Suprapubic skin (tissue), 4 donors: ENCODE measurements around the gene SASH1. TPM values are rescaled to one million over a fixed set of nuclear protein-coding genes. Genes with fewer than 3 reads are reported as not detected.

ENCODE experiments used
- DNase-seq, 2 donors: peaks; one replicate each; pipeline ENCODE4 v3.0.0-alpha.2; 2019; ENCODE audit warnings: low spot score in 2 of 2
- H3K27ac ChIP-seq: fragments of 200-600 bp; sonication (generic); one replicate; pipeline ENCODE4 v1.5.1; 2019
- H3K27me3 ChIP-seq: fragments of 200-600 bp; sonication (generic); one replicate; pipeline ENCODE4 v1.5.1; 2019
- H3K36me3 ChIP-seq: fragments of 200-600 bp; sonication (generic); one replicate; pipeline ENCODE4 v1.5.1; 2019
- H3K4me1 ChIP-seq: fragments of 200-600 bp; sonication (generic); one replicate; pipeline ENCODE4 v1.5.1; 2019
- H3K4me3 ChIP-seq: fragments of 200-600 bp; sonication (generic); one replicate; pipeline ENCODE4 v1.5.1; 2019; ENCODE audit warnings: mild to moderate bottlenecking
- H3K9me3 ChIP-seq: fragments of 200-600 bp; sonication (generic); one replicate; pipeline ENCODE4 v1.5.1; 2019
- EP300 ChIP-seq: sonication (generic); formaldehyde crosslinking; IDR thresholded peaks from one replicate; pipeline ENCODE4 v1.6.1; 2017; ENCODE audit warnings: antibody characterized with exemption
- POLR2A ChIP-seq, 2 donors: fragments of 450-650 bp; IDR thresholded peaks; one replicate each; pipeline ENCODE4 v1.6.1; 2017; ENCODE audit warnings: antibody characterized with exemption in 2 of 2, mild to moderate bottlenecking in 2 of 2, moderate library complexity in 2 of 2
- POLR2AphosphoS5 ChIP-seq, 3 donors: sonication (generic); formaldehyde crosslinking; IDR thresholded peaks; one replicate each; pipeline ENCODE4 v1.6.1; 2017; ENCODE audit warnings: antibody characterized with exemption in 3 of 3
- whole genome bisulfite sequencing: methylation state at CpG from one replicate; pipeline ENCODE4 v1.1.5; 2018; 5-methylcytosine and 5-hydroxymethylcytosine counted together
- total RNA-seq, 4 donors: library from RNA; depleted of rRNA; stranded (reverse); fragments of >200 nt; gene quantifications; one replicate each; pipeline ENCODE4 v1.1.0, GENCODE V29; 2016
- TF ChIP-seq, protein P1 (sequence below), 2 donors: fragments of 200-600 bp in 1 of 2; fragments of 450-650 bp in 1 of 2; sonication (generic) in 1 of 2; IDR thresholded peaks; one replicate each; pipeline ENCODE4 v1.5.1; 2016 to 2019; ENCODE audit warnings: antibody characterized with exemption in 2 of 2, mild to moderate bottlenecking in 1 of 2, moderate library complexity in 1 of 2

The SASH1 gene
- total RNA-seq, 4 donors from 2014 or later = 59.1 to 139 (median 77.1) TPM

DNA sequence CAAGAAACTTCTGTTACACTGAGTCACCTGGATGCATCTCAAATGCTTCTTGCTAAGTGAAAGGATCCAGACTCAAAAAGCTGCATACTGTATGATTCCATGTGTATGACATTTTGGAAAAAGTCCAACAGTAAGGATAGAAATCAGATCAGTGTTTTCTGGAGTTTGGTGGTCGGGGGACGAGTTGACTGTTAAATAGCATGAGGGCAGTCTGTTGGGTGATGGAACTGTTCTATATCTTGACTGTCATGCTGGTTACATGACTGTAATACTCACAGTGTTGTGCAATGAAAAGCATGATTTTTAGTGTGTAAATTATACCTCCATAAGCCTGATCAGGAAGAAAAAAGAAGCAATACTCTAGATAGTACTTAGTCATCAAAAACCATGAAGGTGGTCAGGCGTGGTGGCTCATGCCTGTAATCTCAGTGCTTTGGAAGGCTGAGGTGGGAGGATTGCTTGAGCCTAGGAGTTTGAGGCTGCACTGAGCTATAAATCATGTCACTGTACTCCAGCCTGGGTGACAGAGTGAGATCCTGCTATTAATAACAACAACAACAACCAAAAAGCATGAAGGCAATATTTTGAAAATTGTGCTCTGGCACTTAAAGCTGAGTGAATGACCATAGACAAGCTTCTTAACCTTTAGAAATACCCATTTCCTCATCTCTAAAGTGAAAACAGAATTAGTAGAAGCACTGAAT lies 30.5 kb upstream of the SASH1 start:
- DNase-seq = no peak
- H3K27ac ChIP-seq = no peak overlapping the region
- TF ChIP-seq POLR2A (IDR thresholded peaks at IDR 0.05) (no peak), POLR2AphosphoS5 (IDR thresholded peaks at IDR 0.05) (no peak), EP300 (no peak)

GRCh38 chr6:148313488-148313887 lies 29.1 kb upstream of the SASH1 start:
- Histone ChIP-seq H3K27ac (no peak overlapping the region), H3K4me3 (no peak overlapping the region), H3K4me1 (peaks cover 3% of the 10 kb centered on the region), H3K36me3 (no peaks in the 10 kb centered on the region), H3K9me3 (no peaks in the 10 kb centered on the region), H3K27me3 (no peaks in the 10 kb centered on the region)
- DNase-seq = no peak
- 62% methylated on average over 8 of the region's 8 CpGs for WGBS
- TF ChIP-seq, protein P1, sequence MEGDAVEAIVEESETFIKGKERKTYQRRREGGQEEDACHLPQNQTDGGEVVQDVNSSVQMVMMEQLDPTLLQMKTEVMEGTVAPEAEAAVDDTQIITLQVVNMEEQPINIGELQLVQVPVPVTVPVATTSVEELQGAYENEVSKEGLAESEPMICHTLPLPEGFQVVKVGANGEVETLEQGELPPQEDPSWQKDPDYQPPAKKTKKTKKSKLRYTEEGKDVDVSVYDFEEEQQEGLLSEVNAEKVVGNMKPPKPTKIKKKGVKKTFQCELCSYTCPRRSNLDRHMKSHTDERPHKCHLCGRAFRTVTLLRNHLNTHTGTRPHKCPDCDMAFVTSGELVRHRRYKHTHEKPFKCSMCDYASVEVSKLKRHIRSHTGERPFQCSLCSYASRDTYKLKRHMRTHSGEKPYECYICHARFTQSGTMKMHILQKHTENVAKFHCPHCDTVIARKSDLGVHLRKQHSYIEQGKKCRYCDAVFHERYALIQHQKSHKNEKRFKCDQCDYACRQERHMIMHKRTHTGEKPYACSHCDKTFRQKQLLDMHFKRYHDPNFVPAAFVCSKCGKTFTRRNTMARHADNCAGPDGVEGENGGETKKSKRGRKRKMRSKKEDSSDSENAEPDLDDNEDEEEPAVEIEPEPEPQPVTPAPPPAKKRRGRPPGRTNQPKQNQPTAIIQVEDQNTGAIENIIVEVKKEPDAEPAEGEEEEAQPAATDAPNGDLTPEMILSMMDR (IDR thresholded peaks at IDR 0.05) = no peak
- TF ChIP-seq POLR2A (IDR thresholded peaks at IDR 0.05) (no peak), EP300 (no peak), POLR2AphosphoS5 (IDR thresholded peaks at IDR 0.05) (no peak)

More for the DNA sequence above, 30.5 kb upstream of the SASH1 start:
- Histone ChIP-seq H3K9me3 (no peaks in the 10 kb centered on the region), H3K36me3 (no peaks in the 10 kb centered on the region), H3K27me3 (no peaks in the 10 kb centered on the region), H3K4me1 (peaks cover 13% of the 10 kb centered on the region), H3K4me3 (no peak overlapping the region)
- WGBS = 60% methylated on average over 3 of the region's 3 CpGs

DNA sequence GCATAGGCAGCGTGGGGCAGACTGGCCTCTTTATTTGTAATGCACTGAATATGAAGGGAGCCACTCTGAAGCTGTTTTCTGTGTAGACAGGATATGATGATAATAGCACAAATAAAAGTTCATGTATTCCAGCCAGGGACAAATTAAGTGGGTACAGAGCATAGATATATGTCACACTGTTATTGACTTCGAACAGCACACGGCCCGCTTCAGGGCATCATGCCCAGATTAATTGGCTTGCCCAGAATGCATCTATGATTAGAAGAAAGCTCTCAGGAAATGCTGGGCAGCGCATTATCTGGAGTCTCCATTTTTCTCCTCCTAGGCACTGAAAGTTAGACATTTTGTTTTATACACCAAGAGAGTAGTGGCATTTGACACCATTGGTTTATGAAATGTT lies 26.3 kb upstream of the SASH1 start:
- no peak for DNase-seq
- Histone ChIP-seq H3K4me3 (no peak overlapping the region), H3K9me3 (no peaks in the 10 kb centered on the region), H3K36me3 (no peaks in the 10 kb centered on the region), H3K27me3 (no peaks in the 10 kb centered on the region), H3K4me1 (no peaks in the 10 kb centered on the region), H3K27ac (peak overlapping the region; percentile 16)
- WGBS = 50% methylated on average over 5 of the region's 5 CpGs
- TF ChIP-seq POLR2A (IDR thresholded peaks at IDR 0.05) (no peak), POLR2AphosphoS5 (IDR thresholded peaks at IDR 0.05) (no peak), EP300 (no peak)
- TF ChIP-seq, protein P1 (IDR thresholded peaks at IDR 0.05) = no peak

DNA sequence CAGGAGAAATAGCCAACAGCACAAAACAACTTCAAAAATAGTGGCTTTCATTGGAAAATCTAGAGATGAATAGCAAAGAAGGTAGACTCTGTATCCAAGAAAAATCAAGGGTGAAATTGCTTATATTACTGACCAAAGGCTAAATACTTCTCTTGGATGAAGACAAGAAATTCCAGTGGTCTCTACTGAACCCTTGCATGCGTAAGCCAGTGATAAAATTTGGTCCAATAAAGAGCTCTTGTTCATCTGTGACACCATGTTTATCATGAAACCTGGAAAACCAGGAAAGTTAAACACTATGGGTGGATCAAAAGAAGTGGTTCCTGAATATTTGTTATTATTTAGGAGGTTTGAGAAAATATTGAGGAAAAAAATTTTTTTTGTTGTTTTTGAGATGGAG lies 25.6 kb upstream of the SASH1 start:
- 94% methylated on average over 1 of the region's 1 CpG for WGBS
- H3K9me3 ChIP-seq = no peaks in the 10 kb centered on the region
- H3K36me3 ChIP-seq = no peaks in the 10 kb centered on the region
- DNase-seq = no peak
- H3K27me3 ChIP-seq = no peaks in the 10 kb centered on the region
- TF ChIP-seq, protein P1 (IDR thresholded peaks at IDR 0.05) = no peak
- TF ChIP-seq EP300 (no peak), POLR2AphosphoS5 (IDR thresholded peaks at IDR 0.05) (no peak), POLR2A (IDR thresholded peaks at IDR 0.05) (no peak)
- no peaks in the 10 kb centered on the region for H3K4me1 ChIP-seq
- H3K27ac ChIP-seq = no peak overlapping the region
- H3K4me3 ChIP-seq = no peak overlapping the region

- H3K27ac ChIP-seq = no peak overlapping the region
- no peaks in the 10 kb centered on the region for H3K27me3 ChIP-seq
- TF ChIP-seq EP300 = no peak
- no peak for TF ChIP-seq POLR2AphosphoS5 (IDR thresholded peaks at IDR 0.05)
- TF ChIP-seq, protein P1 (IDR thresholded peaks at IDR 0.05) = no peak
- TF ChIP-seq POLR2A (IDR thresholded peaks at IDR 0.05) = no peak
- DNase-seq = no peak
- no peaks in the 10 kb centered on the region for H3K9me3 ChIP-seq
- H3K4me1 ChIP-seq = no peaks in the 10 kb centered on the region
- H3K4me3 ChIP-seq = no peak overlapping the region
- WGBS = 90% methylated on average over 2 of the region's 2 CpGs
- H3K36me3 ChIP-seq = no peaks in the 10 kb centered on the region
These were observed 24.9 kb upstream of the SASH1 start for GRCh38 chr6:148317739-148318138.

- Histone ChIP-seq H3K27me3 (no peaks in the 10 kb centered on the region), H3K4me3 (no peak overlapping the region), H3K9me3 (no peaks in the 10 kb centered on the region), H3K27ac (no peak overlapping the region), H3K4me1 (no peaks in the 10 kb centered on the region), H3K36me3 (no peaks in the 10 kb centered on the region)
- WGBS = 97% methylated on average over 3 of the region's 3 CpGs
- no peak for DNase-seq
- TF ChIP-seq POLR2A (IDR thresholded peaks at IDR 0.05) = no peak
- TF ChIP-seq EP300 = no peak
- TF ChIP-seq, protein P1 (IDR thresholded peaks at IDR 0.05) = no peak
- no peak for TF ChIP-seq POLR2AphosphoS5 (IDR thresholded peaks at IDR 0.05)
These were observed 19.9 kb upstream of the SASH1 start for GRCh38 chr6:148322704-148323103.
